ENCODE results near the gene ZNF682. TPM values are rescaled to one million over a fixed set of nuclear protein-coding genes. Genes with fewer than 3 reads are reported as not detected.
"Not testable (repeated sequence)": the region's sequence is repeated elsewhere in the genome, so short reads cannot be mapped to it uniquely, and the experiment has no call there.

ZNF682 gene
- total and polyA plus RNA-seq, 2 of the 13 experiments (the other 11 are each of a cell fraction or from before 2014, with no cell fraction given): 2.0 to 7.2 TPM

GRCh38 chr19:19966862-19967261 is 72.4 kb downstream of the ZNF682 start:
- no peak overlapping the region for H3K4me3 ChIP-seq (replicated peaks in 1 of 3; ENCODE audit: insufficient read depth in 1 of 3, low read depth in 2 of 3, low read length in 3 of 3)
- POLR2A ChIA-PET: no interaction called here
- no TSS peak for BruUV-seq (replicated peaks)
- H3K9me3 ChIP-seq (ENCODE audit: low read length): peaks cover 65% of the 10 kb centered on the region
- CTCF ChIA-PET (ENCODE audit: low intra/inter-chr PET ratio, low total read pairs): no interaction called here
- no peaks in the 10 kb centered on the region for H3K79me2 ChIP-seq (ENCODE audit: insufficient read depth, low read length)
- in situ Hi-C loops (cut with HindIII; ENCODE audit: extremely low pct_ligation_motif_present, low pct_unique_long_range_greater_than_20kb): loop anchor here (25.0 kb wide), 1 partner anchor 430 kb away; the partner anchor contains the start of genes CILP2 and YJEFN3
- ATAC-seq (no peak), DNase-seq (ENCODE audit: low spot score) (no peak), FAIRE-seq (no peak)
- no peak overlapping the region for H2AFZ ChIP-seq (ENCODE audit: low read length)
- WGBS (ENCODE audit: low lambda C conversion rate): 0% methylated on average over 4 of the region's 4 CpGs
- H4K20me1 ChIP-seq (ENCODE audit: insufficient read depth, low read length): no peaks in the 10 kb centered on the region
- TF ChIP-seq ZNF280B (CRISPR knock-in tag; IDR thresholded peaks at IDR 0.05; ENCODE audit: borderline replicate concordance) (no peak), ZNF562 (CRISPR knock-in tag; IDR thresholded peaks at IDR 0.05; ENCODE audit: borderline replicate concordance) (peak; percentile 31; the same call in 1 of the 2 replicates)
- no peaks in the 10 kb centered on the region for H3K4me1 ChIP-seq (ENCODE audit: insufficient read depth, low read length)
- H3K27ac ChIP-seq (ENCODE audit: extremely low read length, insufficient read depth, low read length): no peak overlapping the region
- no peak overlapping the region for H3K4me2 ChIP-seq (ENCODE audit: low read depth, low read length)
- H3K27me3 ChIP-seq (ENCODE audit: control insufficient read depth in 1 of 2, insufficient read depth in 2 of 2, low read length in 2 of 2): no peaks in the 10 kb centered on the region
- intact Hi-C loops (cut with micrococcal nuclease; ENCODE audit: unreplicated experiment): no loop called here
- H3K36me3 ChIP-seq (replicated peaks in 1 of 2; ENCODE audit: control insufficient read depth in 1 of 2, insufficient read depth in 2 of 2, low read length in 2 of 2): no peaks in the 10 kb centered on the region
- no peak overlapping the region for H3K9ac ChIP-seq (ENCODE audit: insufficient read depth, low read depth, low read length)

- ATAC-seq; H3K9ac ChIP-seq (ENCODE audit: insufficient read depth, low read depth, low read length); FAIRE-seq; CTCF ChIA-PET (ENCODE audit: low intra/inter-chr PET ratio, low total read pairs); H3K4me1 ChIP-seq (ENCODE audit: insufficient read depth, low read length); H3K4me2 ChIP-seq (ENCODE audit: low read depth, low read length); H3K36me3 ChIP-seq (replicated peaks in 1 of 2; ENCODE audit: control insufficient read depth in 1 of 2, insufficient read depth in 2 of 2, low read length in 2 of 2); POLR2A ChIA-PET; H3K27ac ChIP-seq (ENCODE audit: extremely low read length, insufficient read depth, low read length); H3K79me2 ChIP-seq (ENCODE audit: insufficient read depth, low read length); BruUV-seq (replicated peaks); H4K20me1 ChIP-seq (ENCODE audit: insufficient read depth, low read length); DNase-seq (ENCODE audit: low spot score); H3K4me3 ChIP-seq (replicated peaks in 1 of 3; ENCODE audit: insufficient read depth in 1 of 3, low read depth in 2 of 3, low read length in 3 of 3); intact Hi-C loops (cut with micrococcal nuclease; ENCODE audit: unreplicated experiment); H3K27me3 ChIP-seq (ENCODE audit: control insufficient read depth in 1 of 2, insufficient read depth in 2 of 2, low read length in 2 of 2); H2AFZ ChIP-seq (ENCODE audit: low read length): not testable (repeated sequence)
- peaks cover 59% of the 10 kb centered on the region for H3K9me3 ChIP-seq (ENCODE audit: low read length)
- in situ Hi-C loops (cut with HindIII; ENCODE audit: extremely low pct_ligation_motif_present, low pct_unique_long_range_greater_than_20kb): loop anchor here (25.0 kb wide), 1 partner anchor 429 kb away; the partner anchor contains the start of genes CILP2 and YJEFN3
- 0% methylated on average over 1 of the region's 3 CpGs for WGBS (ENCODE audit: low lambda C conversion rate)
These were observed 73.2 kb downstream of the ZNF682 start for GRCh38 chr19:19966126-19966525.

Measured in HepG2 (cell line).